WTC11 (cell line): ENCODE results near the gene SLC39A2.

Experiments
- ATF3 ChIP-seq: sonication (generic); formaldehyde crosslinking; conservative IDR thresholded peaks from 2 replicates; pipeline ENCODE4 v1.8.1; 2022; ENCODE audit warnings: mild to moderate bottlenecking, missing genetic modification reagents
- CREB1 ChIP-seq: sonication (generic); formaldehyde crosslinking; IDR thresholded peaks from 2 replicates; pipeline ENCODE4 v1.8.0; 2023; ENCODE audit warnings: mild to moderate bottlenecking, missing genetic modification reagents
- CTCF ChIP-seq: fragments of 200-600 bp; IDR thresholded peaks from 2 replicates; pipeline ENCODE4 v1.8.0; 2022; ENCODE audit warnings: antibody characterized with exemption
- ELF4 ChIP-seq: sonication (generic); formaldehyde crosslinking; IDR thresholded peaks from 2 replicates; pipeline ENCODE4 v1.8.1; 2022; ENCODE audit warnings: low read depth, mild to moderate bottlenecking, moderate library complexity, missing genetic modification reagents
- ESRRA ChIP-seq: sonication (generic); formaldehyde crosslinking; IDR thresholded peaks from 2 replicates; pipeline ENCODE4 v1.8.1; 2022; ENCODE audit warnings: mild to moderate bottlenecking, missing genetic modification reagents, borderline replicate concordance
- IRF2 ChIP-seq: sonication (generic); formaldehyde crosslinking; IDR thresholded peaks from 2 replicates; pipeline ENCODE4 v1.8.0; 2022; ENCODE audit warnings: low read depth, missing genetic modification reagents, borderline replicate concordance
- NR1H2 ChIP-seq: sonication (generic); formaldehyde crosslinking; IDR thresholded peaks from 2 replicates; pipeline ENCODE4 v1.9.0; 2021; ENCODE audit warnings: mild to moderate bottlenecking, moderate library complexity, missing genetic modification reagents
- TP53 ChIP-seq: sonication (generic); formaldehyde crosslinking; IDR thresholded peaks from 2 replicates; pipeline ENCODE4 v1.8.1; 2023; ENCODE audit warnings: mild to moderate bottlenecking, missing genetic modification reagents

GRCh38 chr14:21003788-21004346, 4.8 kb downstream of the SLC39A2 start:
- TF ChIP-seq IRF2 (CRISPR knock-in tag) (no peak), ESRRA (CRISPR knock-in tag) (no peak), ATF3 (CRISPR knock-in tag) (no peak), CTCF (no peak), TP53 (CRISPR knock-in tag) (no peak), NR1H2 (CRISPR knock-in tag) (no peak), CREB1 (CRISPR knock-in tag) (no peak), ELF4 (no peak)
